ENCODE data around the gene NALCN.

The NALCN gene

GRCh38 chr13:101144808-101145419, 271.4 kb downstream of the NALCN start:
- peak; percentile 74 for DNase-seq (ENCODE audit: low read depth, low spot score)
- in situ Hi-C loops (cut with HindIII; ENCODE audit: low sequenced_read_pairs): no loop called here
- H3K4me3 ChIP-seq (ENCODE audit: low read depth, low read length): no peak overlapping the region
- peak; percentile 47 for TF ChIP-seq CTCF (IDR thresholded peaks at IDR 0.05; ENCODE audit: low read depth, low read length)

- in situ Hi-C loops (cut with HindIII; ENCODE audit: low sequenced_read_pairs): no loop called here
- DNase-seq (ENCODE audit: low read depth, low spot score): no peak
- no peak for TF ChIP-seq CTCF (IDR thresholded peaks at IDR 0.05; ENCODE audit: low read depth, low read length)
- no peak overlapping the region for H3K4me3 ChIP-seq (ENCODE audit: low read depth, low read length)
Observed at GRCh38 chr13:101140936-101141335, 275.4 kb downstream of the NALCN start.

GRCh38 chr13:101140087-101140770, 276.1 kb downstream of the NALCN start:
- no peak for TF ChIP-seq CTCF (IDR thresholded peaks at IDR 0.05; ENCODE audit: low read depth, low read length)
- DNase-seq (ENCODE audit: low read depth, low spot score): no peak
- H3K4me3 ChIP-seq (ENCODE audit: low read depth, low read length): no peak overlapping the region
- in situ Hi-C loops (cut with HindIII; ENCODE audit: low sequenced_read_pairs): no loop called here

GRCh38 chr13:101139081-101139480, 277.2 kb downstream of the NALCN start:
- no peak for TF ChIP-seq CTCF (IDR thresholded peaks at IDR 0.05; ENCODE audit: low read depth, low read length)
- no peak overlapping the region for H3K4me3 ChIP-seq (ENCODE audit: low read depth, low read length)
- in situ Hi-C loops (cut with HindIII; ENCODE audit: low sequenced_read_pairs): no loop called here
- peak; percentile 18 for DNase-seq (ENCODE audit: low read depth, low spot score)

GRCh38 chr13:101127741-101128353, 288.5 kb downstream of the NALCN start:
- DNase-seq (ENCODE audit: low read depth, low spot score): peak; percentile 67
- in situ Hi-C loops (cut with HindIII; ENCODE audit: low sequenced_read_pairs): no loop called here
- no peak overlapping the region for H3K4me3 ChIP-seq (ENCODE audit: low read depth, low read length)
- TF ChIP-seq CTCF (IDR thresholded peaks at IDR 0.05; ENCODE audit: low read depth, low read length): peak; percentile 84

GRCh38 chr13:101123028-101123427, 293.3 kb downstream of the NALCN start:
- no peak for DNase-seq (ENCODE audit: low read depth, low spot score)
- in situ Hi-C loops (cut with HindIII; ENCODE audit: low sequenced_read_pairs): no loop called here
- no peak for TF ChIP-seq CTCF (IDR thresholded peaks at IDR 0.05; ENCODE audit: low read depth, low read length)
- no peak overlapping the region for H3K4me3 ChIP-seq (ENCODE audit: low read depth, low read length)
